ENCODE results near the gene PNPLA1.

PNPLA1 gene

DNA sequence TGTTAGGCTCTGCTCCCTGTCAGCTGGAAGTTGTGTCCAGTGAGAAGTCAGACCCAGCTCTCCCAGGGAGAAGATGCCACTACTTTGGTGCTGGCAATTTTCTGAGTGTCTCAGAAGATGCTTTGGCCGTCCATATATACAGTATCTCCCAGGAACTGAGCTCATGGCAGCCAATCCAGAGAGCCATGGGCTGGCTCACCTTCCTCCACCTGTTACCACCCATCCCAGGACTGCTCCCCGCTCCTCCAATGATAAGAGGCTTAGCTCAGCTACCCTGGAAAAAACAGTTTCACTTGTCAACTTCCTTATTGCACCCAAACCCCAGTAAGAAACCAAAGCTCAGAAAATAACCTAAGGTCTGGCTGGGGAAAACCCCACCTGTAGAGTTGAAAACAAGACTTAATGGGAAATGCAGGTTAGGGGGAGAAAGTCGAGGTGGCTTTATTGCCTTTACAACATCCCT, 67.0 kb downstream of the PNPLA1 start, which contains the start of gene BNIP5:
Gene BNIP5, minus strand, starts transcription at position 110 of the 463 bp plus-strand sequence. CDS start 6,198 bp downstream, outside the sequence.
- TF ChIP-seq YY1 (IDR thresholded peaks at IDR 0.05; ENCODE audit: low read depth), result no peak
- TF ChIP-seq CREB1 (IDR thresholded peaks at IDR 0.05; ENCODE audit: low read depth), result no peak
- TF ChIP-seq REST (IDR thresholded peaks at IDR 0.05; ENCODE audit: low read depth), result no peak
- TF ChIP-seq USF1 (IDR thresholded peaks at IDR 0.05), result no peak
- no peak for TF ChIP-seq EP300 (IDR thresholded peaks at IDR 0.05; ENCODE audit: borderline replicate concordance)
- no peak for TF ChIP-seq TCF12 (IDR thresholded peaks at IDR 0.05; ENCODE audit: low read depth)

DNA sequence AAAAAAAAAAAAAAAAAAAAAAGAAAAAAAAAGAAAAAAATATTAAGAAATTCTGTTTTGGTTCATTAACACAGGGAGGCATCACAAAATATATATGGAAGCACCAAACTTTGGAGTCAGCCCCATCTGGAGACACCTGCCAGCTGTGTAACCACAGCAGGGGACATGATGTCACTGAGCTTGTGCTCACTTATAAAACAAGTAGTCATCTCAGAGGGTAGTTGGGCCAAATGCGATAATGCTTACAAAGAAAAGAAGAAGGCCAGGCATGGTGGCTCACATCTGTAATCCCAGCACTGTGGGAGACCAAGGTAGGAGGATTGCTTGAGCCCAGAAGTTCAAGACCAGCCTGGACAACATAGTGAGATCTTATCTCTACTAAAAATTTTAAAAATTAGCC, 68.0 kb downstream of the PNPLA1 start:
- TF ChIP-seq FOXM1 (IDR thresholded peaks at IDR 0.05; ENCODE audit: borderline replicate concordance, low read depth) (no peak), RAD21 (IDR thresholded peaks at IDR 0.05; ENCODE audit: low read depth) (no peak), TEAD4 (IDR thresholded peaks at IDR 0.05) (no peak), EGR1 (IDR thresholded peaks at IDR 0.05) (no peak), USF1 (IDR thresholded peaks at IDR 0.05) (no peak), REST (IDR thresholded peaks at IDR 0.05; ENCODE audit: low read depth) (no peak)

DNA sequence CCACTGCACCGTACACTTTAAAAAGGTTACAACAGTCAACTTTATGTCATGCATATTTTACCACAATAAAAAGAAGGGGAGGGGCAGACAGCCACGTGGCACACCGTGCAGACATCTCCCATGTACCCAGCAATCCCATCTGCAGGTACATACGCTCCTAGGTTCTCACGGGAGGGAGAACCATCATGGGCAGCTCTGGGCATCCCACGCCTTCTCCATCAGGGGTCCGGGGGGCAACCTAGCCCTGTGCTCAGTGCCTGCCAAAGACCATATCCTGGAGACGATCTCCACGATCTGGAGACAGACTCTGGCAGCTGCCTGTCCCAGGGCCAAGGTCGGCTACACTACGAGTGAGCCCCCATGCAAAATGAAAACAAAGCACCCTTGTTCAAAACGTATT, 69.3 kb downstream of the PNPLA1 start:
- TF ChIP-seq YY1 (IDR thresholded peaks at IDR 0.05; ENCODE audit: low read depth), result no peak
- TF ChIP-seq EGR1 (IDR thresholded peaks at IDR 0.05), result no peak
- TF ChIP-seq EP300 (IDR thresholded peaks at IDR 0.05; ENCODE audit: borderline replicate concordance), result no peak
- TF ChIP-seq MAX (IDR thresholded peaks at IDR 0.05), result no peak
- TF ChIP-seq REST (IDR thresholded peaks at IDR 0.05; ENCODE audit: low read depth), result no peak
- TF ChIP-seq CEBPB (IDR thresholded peaks at IDR 0.05), result no peak
- no peak for TF ChIP-seq ZBTB7A (IDR thresholded peaks at IDR 0.05; ENCODE audit: low read depth)
- no peak for TF ChIP-seq TAF1 (IDR thresholded peaks at IDR 0.05; ENCODE audit: low read depth)
- TF ChIP-seq NFIC (IDR thresholded peaks at IDR 0.05), result no peak
- TF ChIP-seq TCF12 (IDR thresholded peaks at IDR 0.05; ENCODE audit: low read depth), result no peak
- no peak for TF ChIP-seq TEAD4 (IDR thresholded peaks at IDR 0.05)
- TF ChIP-seq FOXM1 (IDR thresholded peaks at IDR 0.05; ENCODE audit: borderline replicate concordance, low read depth), result no peak
- TF ChIP-seq USF1 (IDR thresholded peaks at IDR 0.05), result no peak
- TF ChIP-seq CREB1 (IDR thresholded peaks at IDR 0.05; ENCODE audit: low read depth), result no peak
- no peak for TF ChIP-seq RAD21 (IDR thresholded peaks at IDR 0.05; ENCODE audit: low read depth)

GRCh38 chr6:36340306-36340617, 70.4 kb downstream of the PNPLA1 start:
- no peak for TF ChIP-seq MAX (IDR thresholded peaks at IDR 0.05)
- no peak for TF ChIP-seq USF1 (IDR thresholded peaks at IDR 0.05)
- no peak for TF ChIP-seq CEBPB (IDR thresholded peaks at IDR 0.05)
- no peak for TF ChIP-seq EGR1 (IDR thresholded peaks at IDR 0.05)
- TF ChIP-seq CREB1 (IDR thresholded peaks at IDR 0.05; ENCODE audit: low read depth), result no peak
- no peak for TF ChIP-seq ZBTB7A (IDR thresholded peaks at IDR 0.05; ENCODE audit: low read depth)
- TF ChIP-seq RAD21 (IDR thresholded peaks at IDR 0.05; ENCODE audit: low read depth), result no peak
- no peak for TF ChIP-seq NFIC (IDR thresholded peaks at IDR 0.05)
- no peak for TF ChIP-seq TEAD4 (IDR thresholded peaks at IDR 0.05)
- TF ChIP-seq YY1 (IDR thresholded peaks at IDR 0.05; ENCODE audit: low read depth), result no peak
- TF ChIP-seq REST (IDR thresholded peaks at IDR 0.05; ENCODE audit: low read depth), result no peak
- TF ChIP-seq EP300 (IDR thresholded peaks at IDR 0.05; ENCODE audit: borderline replicate concordance), result no peak
- no peak for TF ChIP-seq TAF1 (IDR thresholded peaks at IDR 0.05; ENCODE audit: low read depth)
- TF ChIP-seq FOXM1 (IDR thresholded peaks at IDR 0.05; ENCODE audit: borderline replicate concordance, low read depth), result no peak
- no peak for TF ChIP-seq TCF12 (IDR thresholded peaks at IDR 0.05; ENCODE audit: low read depth)
